ENCODE data around the gene FRMPD2. TPM values are rescaled to one million over a fixed set of nuclear protein-coding genes. Genes with fewer than 3 reads are reported as not detected.

Gene FRMPD2
- total and polyA plus RNA-seq, 4 donors, result 0.28 TPM; not detected in 3

DNA sequence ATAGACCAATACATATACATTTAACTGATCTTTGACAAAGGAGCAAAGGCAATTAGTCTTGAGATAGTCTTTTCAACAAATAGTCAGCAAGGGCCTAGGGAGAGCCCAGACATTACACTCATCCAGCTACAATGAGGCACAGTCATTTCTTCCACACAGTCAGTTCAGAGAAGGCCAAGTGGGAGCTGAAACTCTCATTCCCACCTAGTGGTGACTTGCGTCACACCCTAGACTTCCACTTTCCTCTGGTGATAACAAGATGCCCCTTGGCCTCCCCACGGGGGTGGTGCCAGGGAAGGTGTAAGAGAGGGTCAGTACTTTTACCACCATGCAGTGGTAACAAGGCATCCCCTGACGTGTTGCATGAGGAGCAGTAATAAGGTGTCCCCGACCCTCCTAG is 8.0 kb downstream of the FRMPD2 start:
- Histone ChIP-seq H3K4me3 (ENCODE audit: low read depth in 1 of 3, low read length in 3 of 3) (no peak overlapping the region), H3K9me3 (ENCODE audit: control insufficient read depth in 4 of 4, low read length in 3 of 4) (no peaks in the 10 kb centered on the region), H3K27ac (ENCODE audit: low read depth in 1 of 2, low read length in 2 of 2) (no peak overlapping the region), H3K36me3 (ENCODE audit: control insufficient read depth in 4 of 4, insufficient read depth in 3 of 4, low read depth in 1 of 4, low read length in 3 of 4) (no peaks in the 10 kb centered on the region), H3K9ac (ENCODE audit: low read depth in 1 of 2, low read length in 2 of 2) (no peak overlapping the region), H3K4me1 (ENCODE audit: control insufficient read depth in 4 of 4, insufficient read depth in 4 of 4, low read length in 3 of 4) (no peaks in the 10 kb centered on the region), H3K27me3 (ENCODE audit: control insufficient read depth in 4 of 4, insufficient read depth in 4 of 4, low read length in 3 of 4) (no peaks in the 10 kb centered on the region)
- DNase-seq (ENCODE audit: low spot score), result no peak
- TF ChIP-seq, protein P1, sequence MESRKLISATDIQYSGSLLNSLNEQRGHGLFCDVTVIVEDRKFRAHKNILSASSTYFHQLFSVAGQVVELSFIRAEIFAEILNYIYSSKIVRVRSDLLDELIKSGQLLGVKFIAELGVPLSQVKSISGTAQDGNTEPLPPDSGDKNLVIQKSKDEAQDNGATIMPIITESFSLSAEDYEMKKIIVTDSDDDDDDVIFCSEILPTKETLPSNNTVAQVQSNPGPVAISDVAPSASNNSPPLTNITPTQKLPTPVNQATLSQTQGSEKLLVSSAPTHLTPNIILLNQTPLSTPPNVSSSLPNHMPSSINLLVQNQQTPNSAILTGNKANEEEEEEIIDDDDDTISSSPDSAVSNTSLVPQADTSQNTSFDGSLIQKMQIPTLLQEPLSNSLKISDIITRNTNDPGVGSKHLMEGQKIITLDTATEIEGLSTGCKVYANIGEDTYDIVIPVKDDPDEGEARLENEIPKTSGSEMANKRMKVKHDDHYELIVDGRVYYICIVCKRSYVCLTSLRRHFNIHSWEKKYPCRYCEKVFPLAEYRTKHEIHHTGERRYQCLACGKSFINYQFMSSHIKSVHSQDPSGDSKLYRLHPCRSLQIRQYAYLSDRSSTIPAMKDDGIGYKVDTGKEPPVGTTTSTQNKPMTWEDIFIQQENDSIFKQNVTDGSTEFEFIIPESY (IDR thresholded peaks at IDR 0.05), result no peak
- TF ChIP-seq EGR1 (IDR thresholded peaks at IDR 0.05; ENCODE audit: low read depth in 2 of 2) (no peak), RAD21 (IDR thresholded peaks at IDR 0.05) (no peak), HNF4A (conservative IDR thresholded peaks at IDR 0.05) (no peak), SP1 (IDR thresholded peaks at IDR 0.05) (no peak), YY1 (IDR thresholded peaks at IDR 0.05) (no peak), FOXA2 (IDR thresholded peaks at IDR 0.05) (no peak), TAF1 (conservative IDR thresholded peaks at IDR 0.05) (no peak), NR2F2 (IDR thresholded peaks at IDR 0.05) (no peak), HNF4G (IDR thresholded peaks at IDR 0.05) (no peak), JUND (IDR thresholded peaks at IDR 0.05) (no peak), FOXA1 (IDR thresholded peaks at IDR 0.05) (no peak)
- TF ChIP-seq, protein P2, sequence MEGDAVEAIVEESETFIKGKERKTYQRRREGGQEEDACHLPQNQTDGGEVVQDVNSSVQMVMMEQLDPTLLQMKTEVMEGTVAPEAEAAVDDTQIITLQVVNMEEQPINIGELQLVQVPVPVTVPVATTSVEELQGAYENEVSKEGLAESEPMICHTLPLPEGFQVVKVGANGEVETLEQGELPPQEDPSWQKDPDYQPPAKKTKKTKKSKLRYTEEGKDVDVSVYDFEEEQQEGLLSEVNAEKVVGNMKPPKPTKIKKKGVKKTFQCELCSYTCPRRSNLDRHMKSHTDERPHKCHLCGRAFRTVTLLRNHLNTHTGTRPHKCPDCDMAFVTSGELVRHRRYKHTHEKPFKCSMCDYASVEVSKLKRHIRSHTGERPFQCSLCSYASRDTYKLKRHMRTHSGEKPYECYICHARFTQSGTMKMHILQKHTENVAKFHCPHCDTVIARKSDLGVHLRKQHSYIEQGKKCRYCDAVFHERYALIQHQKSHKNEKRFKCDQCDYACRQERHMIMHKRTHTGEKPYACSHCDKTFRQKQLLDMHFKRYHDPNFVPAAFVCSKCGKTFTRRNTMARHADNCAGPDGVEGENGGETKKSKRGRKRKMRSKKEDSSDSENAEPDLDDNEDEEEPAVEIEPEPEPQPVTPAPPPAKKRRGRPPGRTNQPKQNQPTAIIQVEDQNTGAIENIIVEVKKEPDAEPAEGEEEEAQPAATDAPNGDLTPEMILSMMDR (IDR thresholded peaks at IDR 0.05; ENCODE audit: low read depth, low read length, missing input control), result no peak
- TF ChIP-seq, protein P3, sequence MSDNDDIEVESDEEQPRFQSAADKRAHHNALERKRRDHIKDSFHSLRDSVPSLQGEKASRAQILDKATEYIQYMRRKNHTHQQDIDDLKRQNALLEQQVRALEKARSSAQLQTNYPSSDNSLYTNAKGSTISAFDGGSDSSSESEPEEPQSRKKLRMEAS (IDR thresholded peaks at IDR 0.05), result no peak
- TF ChIP-seq, protein P4, sequence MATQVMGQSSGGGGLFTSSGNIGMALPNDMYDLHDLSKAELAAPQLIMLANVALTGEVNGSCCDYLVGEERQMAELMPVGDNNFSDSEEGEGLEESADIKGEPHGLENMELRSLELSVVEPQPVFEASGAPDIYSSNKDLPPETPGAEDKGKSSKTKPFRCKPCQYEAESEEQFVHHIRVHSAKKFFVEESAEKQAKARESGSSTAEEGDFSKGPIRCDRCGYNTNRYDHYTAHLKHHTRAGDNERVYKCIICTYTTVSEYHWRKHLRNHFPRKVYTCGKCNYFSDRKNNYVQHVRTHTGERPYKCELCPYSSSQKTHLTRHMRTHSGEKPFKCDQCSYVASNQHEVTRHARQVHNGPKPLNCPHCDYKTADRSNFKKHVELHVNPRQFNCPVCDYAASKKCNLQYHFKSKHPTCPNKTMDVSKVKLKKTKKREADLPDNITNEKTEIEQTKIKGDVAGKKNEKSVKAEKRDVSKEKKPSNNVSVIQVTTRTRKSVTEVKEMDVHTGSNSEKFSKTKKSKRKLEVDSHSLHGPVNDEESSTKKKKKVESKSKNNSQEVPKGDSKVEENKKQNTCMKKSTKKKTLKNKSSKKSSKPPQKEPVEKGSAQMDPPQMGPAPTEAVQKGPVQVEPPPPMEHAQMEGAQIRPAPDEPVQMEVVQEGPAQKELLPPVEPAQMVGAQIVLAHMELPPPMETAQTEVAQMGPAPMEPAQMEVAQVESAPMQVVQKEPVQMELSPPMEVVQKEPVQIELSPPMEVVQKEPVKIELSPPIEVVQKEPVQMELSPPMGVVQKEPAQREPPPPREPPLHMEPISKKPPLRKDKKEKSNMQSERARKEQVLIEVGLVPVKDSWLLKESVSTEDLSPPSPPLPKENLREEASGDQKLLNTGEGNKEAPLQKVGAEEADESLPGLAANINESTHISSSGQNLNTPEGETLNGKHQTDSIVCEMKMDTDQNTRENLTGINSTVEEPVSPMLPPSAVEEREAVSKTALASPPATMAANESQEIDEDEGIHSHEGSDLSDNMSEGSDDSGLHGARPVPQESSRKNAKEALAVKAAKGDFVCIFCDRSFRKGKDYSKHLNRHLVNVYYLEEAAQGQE (IDR thresholded peaks at IDR 0.05), result no peak
- TF ChIP-seq, protein P5, sequence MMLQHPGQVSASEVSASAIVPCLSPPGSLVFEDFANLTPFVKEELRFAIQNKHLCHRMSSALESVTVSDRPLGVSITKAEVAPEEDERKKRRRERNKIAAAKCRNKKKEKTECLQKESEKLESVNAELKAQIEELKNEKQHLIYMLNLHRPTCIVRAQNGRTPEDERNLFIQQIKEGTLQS (IDR thresholded peaks at IDR 0.05), result no peak
- 76% methylated on average over 4 of the region's 4 CpGs for WGBS

DNA sequence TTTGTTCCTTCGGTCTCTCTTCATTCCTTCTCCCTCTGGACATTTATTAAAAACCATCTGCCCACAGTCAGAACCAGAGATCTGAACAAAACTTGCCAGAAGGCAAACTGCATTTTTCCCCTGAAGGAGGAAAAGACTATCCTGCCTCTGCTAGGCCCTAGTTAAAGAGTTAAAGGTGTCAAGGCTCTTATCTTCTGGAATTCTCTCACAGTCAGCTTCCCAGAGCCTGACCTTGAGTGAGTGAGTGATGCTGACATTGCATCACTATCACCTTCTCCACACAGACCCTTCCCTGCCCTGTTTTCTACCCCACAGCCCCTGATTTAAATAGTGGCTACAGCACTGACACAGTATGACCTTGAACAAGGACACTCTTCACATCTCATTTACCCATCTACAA is 16.4 kb downstream of the FRMPD2 start:
- DNase-seq (ENCODE audit: low spot score), result no peak
- no peak overlapping the region for H3K9ac ChIP-seq (ENCODE audit: low read depth in 1 of 2, low read length in 2 of 2)
- no peaks in the 10 kb centered on the region for H3K36me3 ChIP-seq (ENCODE audit: control insufficient read depth in 4 of 4, insufficient read depth in 3 of 4, low read depth in 1 of 4, low read length in 3 of 4)
- no peak for TF ChIP-seq FOXA1 (IDR thresholded peaks at IDR 0.05)
- 90% methylated on average over 1 of the region's 1 CpG for WGBS
- no peaks in the 10 kb centered on the region for H3K9me3 ChIP-seq (ENCODE audit: control insufficient read depth in 4 of 4, low read length in 3 of 4)
- H3K4me1 ChIP-seq (ENCODE audit: control insufficient read depth in 4 of 4, insufficient read depth in 4 of 4, low read length in 3 of 4), result no peaks in the 10 kb centered on the region
- H3K27ac ChIP-seq (ENCODE audit: low read depth in 1 of 2, low read length in 2 of 2), result no peak overlapping the region
- H3K27me3 ChIP-seq (ENCODE audit: control insufficient read depth in 4 of 4, insufficient read depth in 4 of 4, low read length in 3 of 4), result no peaks in the 10 kb centered on the region
- no peak overlapping the region for H3K4me3 ChIP-seq (ENCODE audit: low read depth in 1 of 3, low read length in 3 of 3)
